GM21723 (cell line): ENCODE results near the gene MICB.
"Not testable (repeated sequence)": the region's sequence is repeated elsewhere in the genome, so short reads cannot be mapped to it uniquely, and the experiment has no call there.

ENCODE experiments used
- ATAC-seq: cut with Tn5 transposase; IDR thresholded peaks from one replicate; pipeline ENCODE4 v1.9.1; 2021; ENCODE audit warnings: mild to moderate bottlenecking, moderate library complexity; ENCODE audit not compliant: unreplicated experiment

MICB gene

GRCh38 chr6:31498748-31499147, 803 bp downstream of the MICB start:
- no peak for ATAC-seq

DNA sequence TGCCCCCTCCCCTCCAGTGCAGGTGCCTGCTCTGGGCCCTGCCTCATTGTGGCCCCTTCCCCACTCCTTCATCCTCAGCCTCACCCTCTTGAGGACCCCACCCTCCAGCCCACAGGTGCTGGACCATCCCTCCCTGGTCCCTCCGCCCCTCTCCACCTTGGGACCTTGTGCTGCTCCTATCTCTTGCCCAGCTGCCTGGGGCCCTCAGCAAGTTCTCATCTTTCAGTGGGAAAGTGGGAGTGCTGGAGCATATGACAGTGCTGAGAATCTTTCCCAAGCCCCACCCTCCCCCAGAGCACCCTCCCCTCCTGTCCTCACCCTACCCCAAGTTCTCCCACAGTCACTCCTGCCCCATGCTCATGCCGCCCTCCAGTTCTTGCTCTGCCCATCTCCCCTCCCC, 1.7 kb downstream of the MICB start:
- not testable (repeated sequence) for ATAC-seq

- ATAC-seq, result no peak
Measured at GRCh38 chr6:31502586-31502985, 4.6 kb downstream of the MICB start.

DNA sequence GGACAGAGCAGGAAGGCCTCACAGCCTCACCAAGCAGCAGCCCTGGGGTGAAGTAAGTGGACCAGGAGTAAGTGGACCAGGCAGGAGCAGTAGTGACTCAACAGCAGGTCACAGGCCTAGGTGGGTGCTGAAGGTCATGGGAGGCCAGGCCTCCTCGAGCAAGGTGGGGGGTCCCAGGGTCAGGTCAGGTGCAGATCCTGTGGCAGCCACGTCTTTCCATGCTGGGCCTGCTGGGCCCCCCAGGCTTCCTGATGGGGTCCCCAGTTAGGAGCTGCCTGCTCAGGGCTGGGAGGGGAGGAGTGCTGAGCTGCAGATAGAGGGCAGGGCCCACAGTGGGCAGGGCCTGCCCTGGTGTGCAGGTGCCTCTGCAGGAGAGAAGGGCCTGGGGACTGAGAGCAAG, 11.1 kb downstream of the MICB start:
- ATAC-seq, result not testable (repeated sequence)

DNA sequence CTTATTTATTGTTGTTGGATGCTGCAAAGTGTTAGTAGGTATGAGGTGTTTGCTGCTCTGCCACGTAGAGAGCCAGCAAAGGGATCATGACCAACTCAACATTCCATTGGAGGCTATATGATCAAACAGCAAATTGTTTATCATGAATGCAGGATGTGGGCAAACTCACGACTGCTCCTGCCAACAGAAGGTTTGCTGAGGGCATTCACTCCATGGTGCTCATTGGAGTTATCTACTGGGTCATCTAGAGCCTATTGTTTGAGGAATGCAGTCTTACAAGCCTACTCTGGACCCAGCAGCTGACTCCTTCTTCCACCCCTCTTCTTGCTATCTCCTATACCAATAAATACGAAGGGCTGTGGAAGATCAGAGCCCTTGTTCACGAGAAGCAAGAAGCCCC, 12.1 kb downstream of the MICB start:
- ATAC-seq, result no peak

DNA sequence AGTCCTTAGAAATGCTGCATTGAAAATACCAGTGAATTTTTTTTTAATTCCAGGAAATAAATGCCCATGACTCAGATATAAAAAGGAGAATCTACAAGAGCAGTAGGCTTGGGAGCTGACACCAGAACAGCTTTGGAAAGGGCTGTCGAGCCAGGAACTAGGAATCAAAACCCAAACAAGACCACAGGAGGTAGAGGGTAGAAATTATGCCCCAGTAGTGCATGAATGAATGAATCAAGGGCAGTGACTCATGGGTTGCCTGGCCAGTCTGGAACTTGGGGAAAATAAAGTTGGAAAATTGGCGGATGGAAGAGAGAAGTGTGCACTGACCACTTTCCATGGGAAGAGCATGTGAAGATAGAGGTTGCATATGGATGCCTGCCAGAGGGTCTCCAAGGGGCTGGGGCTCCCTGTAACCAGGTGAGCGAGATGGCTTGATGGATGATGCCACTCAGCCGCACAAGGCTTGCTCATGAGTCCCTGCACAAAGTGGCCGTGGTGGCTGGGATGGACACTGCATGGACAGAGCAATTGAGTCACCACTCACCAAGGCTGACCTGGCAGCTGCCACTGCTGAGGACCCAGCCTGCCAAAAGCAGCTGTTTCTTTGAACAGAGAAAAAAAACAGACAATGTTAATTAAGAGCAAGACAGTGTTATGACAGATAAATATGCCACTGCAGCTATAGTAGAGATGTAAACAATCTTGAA, 15.7 kb downstream of the MICB start:
- ATAC-seq, result no peak

GRCh38 chr6:31521835-31522234, 23.9 kb downstream of the MICB start:
- no peak for ATAC-seq

DNA sequence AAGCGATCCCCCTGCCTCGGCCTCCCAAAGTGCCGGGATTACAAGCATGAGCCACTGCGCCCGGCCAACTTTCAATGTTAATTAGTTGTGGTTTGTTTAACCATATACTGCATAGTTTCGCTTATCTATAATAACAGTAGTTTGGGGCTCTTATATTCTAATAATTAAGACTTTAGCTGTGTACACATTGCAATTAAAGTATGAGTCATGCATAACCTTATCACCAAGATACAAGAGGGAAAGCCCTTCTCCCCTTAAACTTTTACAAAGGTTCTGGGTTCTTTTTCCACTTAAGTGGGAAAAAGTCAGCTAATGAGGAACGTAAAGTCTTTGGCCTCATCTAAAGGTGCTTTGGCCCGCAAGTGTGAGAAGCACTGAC, 27.6 kb downstream of the MICB start:
- no peak for ATAC-seq

GRCh38 chr6:31525932-31526591, 28.1 kb downstream of the MICB start:
- ATAC-seq, result no peak

GRCh38 chr6:31528307-31528777, 30.4 kb downstream of the MICB start:
- no peak for ATAC-seq

GRCh38 chr6:31528821-31529328, 30.9 kb downstream of the MICB start, which contains the start of gene MCCD1:
Gene MCCD1, plus strand, starts transcription at chr6:31528962. Its CDS starts 53 bp downstream, at chr6:31529015.
- ATAC-seq, result no peak

DNA sequence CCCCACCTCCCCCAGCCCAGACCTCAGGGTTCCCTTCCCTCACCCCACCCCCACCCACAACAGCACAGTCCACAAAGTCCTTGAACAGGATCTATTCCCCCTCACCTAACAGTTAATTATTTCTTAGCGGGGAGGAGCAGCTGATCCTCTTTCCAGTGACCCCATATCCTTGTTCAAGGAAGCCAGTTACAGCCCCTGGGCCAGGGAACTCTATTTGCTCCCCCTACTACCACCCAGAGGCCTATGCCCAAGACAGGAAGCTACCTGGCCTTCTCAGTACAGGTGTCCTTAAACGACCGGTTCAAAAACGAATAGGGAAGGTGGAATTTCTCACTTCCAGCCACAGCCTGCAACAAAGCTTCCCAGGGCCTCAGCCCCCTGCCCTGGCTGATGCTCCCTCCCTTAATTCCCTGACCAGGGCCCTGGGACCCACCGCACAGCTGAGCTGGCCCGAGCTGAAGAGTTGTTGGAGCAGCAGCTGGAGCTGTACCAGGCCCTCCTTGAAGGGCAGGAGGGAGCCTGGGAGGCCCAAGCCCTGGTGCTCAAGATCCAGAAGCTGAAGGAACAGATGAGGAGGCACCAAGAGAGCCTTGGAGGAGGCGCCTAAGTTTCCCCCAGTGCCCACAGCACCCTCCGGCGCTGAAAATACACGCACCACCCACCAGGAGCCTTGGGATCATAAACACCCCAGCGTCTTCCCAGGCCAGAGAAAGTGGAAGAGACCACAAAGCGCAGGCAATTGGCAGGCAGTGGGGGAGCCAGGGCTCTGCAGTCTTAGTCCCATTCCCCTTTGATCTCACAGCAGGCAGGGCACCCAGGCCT, 31.6 kb downstream of the MICB start:
- ATAC-seq, result no peak

GRCh38 chr6:31530659-31531058, 32.7 kb downstream of the MICB start:
- ATAC-seq, result no peak

GRCh38 chr6:31531162-31531561, 33.2 kb downstream of the MICB start:
- no peak for ATAC-seq

- no peak for ATAC-seq
Measured at GRCh38 chr6:31531771-31532643, 34.1 kb downstream of the MICB start.

GRCh38 chr6:31532644-31533454, 34.9 kb downstream of the MICB start:
- no peak for ATAC-seq

DNA sequence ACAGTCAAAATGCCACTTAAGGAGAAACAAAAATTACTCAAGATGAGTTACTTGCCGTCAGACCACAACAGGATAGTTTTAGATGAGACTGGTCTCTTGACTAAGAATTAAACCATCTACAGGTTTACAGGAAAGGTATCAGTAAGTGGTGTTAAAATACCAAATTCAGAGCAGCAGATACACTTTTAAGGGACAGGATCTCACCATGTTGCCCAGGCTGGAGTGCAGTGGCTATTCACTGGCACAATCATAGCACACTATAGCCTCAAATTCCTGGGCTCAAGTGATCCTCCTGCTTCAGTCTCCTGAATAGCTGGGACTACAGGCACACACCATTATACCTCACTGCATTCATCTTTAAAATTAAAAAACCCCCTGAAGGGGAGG, 35.5 kb downstream of the MICB start:
- ATAC-seq, result no peak

GRCh38 chr6:31534011-31534410, 36.1 kb downstream of the MICB start:
- no peak for ATAC-seq

- no peak for ATAC-seq
Measured at GRCh38 chr6:31534521-31535040, 36.6 kb downstream of the MICB start.
